H1 (cell line): ENCODE data around the gene CDC5L. TPM values are rescaled to one million over a fixed set of nuclear protein-coding genes. Genes with fewer than 3 reads are reported as not detected.

Experiments
- CTCF ChIA-PET: fragments of 300-600 bp; sonication (Branson Sonifier 250); formaldehyde crosslinking; loops from one replicate; lab custom pipeline; 2021; ENCODE audit not compliant: partially characterized antibody; lab: Charles Lee
- POLR2A ChIA-PET: fragments of 300-600 bp; sonication (Branson Sonifier 250); formaldehyde crosslinking; loops from one replicate; lab custom pipeline; 2021; ENCODE audit warnings: inconsistent platforms; ENCODE audit not compliant: partially characterized antibody; lab: Charles Lee
- DNase-seq, 2 experiments: peaks; one replicate each; pipeline versions ENCODE4 v3.0.0 to v3.0.0-alpha.2; 2010 to 2022; ENCODE audit warnings: low spot score in 2 of 2, low read depth in 1 of 2, mixed read lengths in 1 of 2
- FAIRE-seq: peaks from 2 replicates; lab custom pipeline; 2011; peaks lifted over from hg19 to GRCh38; lab: Jason Lieb, UNC
- H2AFZ ChIP-seq: 2 replicates; pipeline ENCODE4 v1.8.1; 2012; ENCODE audit warnings: low read length, inconsistent platforms
- H2AK5ac ChIP-seq: 2 replicates; pipeline ENCODE4 v1.6.1; 2013; ENCODE audit warnings: low read depth, low read length
- H2BK120ac ChIP-seq: replicated peaks from 2 replicates; pipeline ENCODE3; 2013; ENCODE audit warnings: low read depth, low read length, inconsistent platforms
- H2BK12ac ChIP-seq: 2 replicates; pipeline ENCODE4 v1.6.1; 2013; ENCODE audit warnings: low read depth, low read length
- H2BK15ac ChIP-seq: 2 replicates; pipeline ENCODE4 v1.6.1; 2013; ENCODE audit warnings: low read length
- H2BK20ac ChIP-seq: 2 replicates; pipeline ENCODE4 v1.6.1; 2013; ENCODE audit warnings: low read length
- H2BK5ac ChIP-seq: 2 replicates; pipeline ENCODE4 v1.6.1; 2013; ENCODE audit warnings: low read depth, low read length
- H3K14ac ChIP-seq: 2 replicates; pipeline ENCODE4 v1.6.1; 2013; ENCODE audit warnings: inconsistent platforms; ENCODE audit not compliant: insufficient read length
- H3K18ac ChIP-seq: 2 replicates; pipeline ENCODE4 v1.6.1; 2013; ENCODE audit warnings: low read length; ENCODE audit errors: extremely low read depth
- H3K23ac ChIP-seq: 2 replicates; pipeline ENCODE4 v1.6.1; 2013; ENCODE audit warnings: inconsistent platforms; ENCODE audit not compliant: insufficient read length
- H3K23me2 ChIP-seq: 2 replicates; pipeline ENCODE4 v1.6.1; 2013; ENCODE audit warnings: low read depth, low read length
- H3K27ac ChIP-seq: 2 replicates; pipeline ENCODE4 v1.6.1; 2011; ENCODE audit warnings: low read depth, low read length, inconsistent platforms
- H3K27me3 ChIP-seq, 4 experiments: replicated peaks in 1 of 4; 1 replicate in 1 of 4; 2 replicates in 3 of 4; pipeline versions ENCODE4 v1.6.1 to v1.8.1; 2011 to 2013; ENCODE audit warnings: low read length in 3 of 4, mild to moderate bottlenecking in 3 of 4, inconsistent platforms in 2 of 4, mixed read lengths in 2 of 4, moderate library complexity in 1 of 4; ENCODE audit not compliant: control insufficient read depth in 3 of 4, insufficient read depth in 3 of 4; ENCODE audit errors: extremely low read depth in 1 of 4
- H3K36me3 ChIP-seq, 4 experiments: 2 replicates each; pipeline versions ENCODE4 v1.6.1 to v1.8.1; 2011 to 2013; ENCODE audit warnings: mild to moderate bottlenecking in 4 of 4, low read length in 3 of 4, moderate library complexity in 2 of 4, control low read depth in 1 of 4, inconsistent platforms in 1 of 4; ENCODE audit not compliant: insufficient read depth in 4 of 4, control insufficient read depth in 2 of 4
- H3K4ac ChIP-seq: replicated peaks from 2 replicates; pipeline ENCODE3; 2013; ENCODE audit warnings: low read length, low read depth, mixed read lengths, inconsistent platforms; ENCODE audit not compliant: insufficient read length
- H3K4me1 ChIP-seq, 4 experiments: replicated peaks in 1 of 4; 1 replicate in 1 of 4; 2 replicates in 3 of 4; pipeline versions ENCODE4 v1.6.1 to v1.8.1; 2011 to 2013; ENCODE audit warnings: low read length in 3 of 4, inconsistent platforms in 2 of 4, mixed read lengths in 1 of 4; ENCODE audit not compliant: insufficient read depth in 4 of 4, control insufficient read depth in 3 of 4
- H3K4me2 ChIP-seq, 2 experiments: 2 replicates each; pipeline versions ENCODE4 v1.6.1 to v1.8.1; 2011 to 2013; ENCODE audit warnings: low read depth in 2 of 2, low read length in 2 of 2, control low read depth in 1 of 2, inconsistent platforms in 1 of 2, mild to moderate bottlenecking in 1 of 2; ENCODE audit not compliant: insufficient read depth in 1 of 2
- H3K4me3 ChIP-seq, 4 experiments: fragments of 200-600, 300-600 bp in 1 of 4; sonication (generic), shearing (Covaris generic), sonication (Bioruptor Twin) in 1 of 4; 2 replicates each; pipeline versions ENCODE4 v1.5.1 to v1.8.1; 2011 to 2016; ENCODE audit warnings: low read length in 4 of 4, low read depth in 3 of 4, control low read depth in 2 of 4, inconsistent platforms in 2 of 4, mild to moderate bottlenecking in 2 of 4, mixed read lengths in 1 of 4, moderate library complexity in 1 of 4; ENCODE audit not compliant: insufficient read depth in 2 of 4; ENCODE audit errors: extremely low read depth in 1 of 4
- H3K56ac ChIP-seq: replicated peaks from 2 replicates; pipeline ENCODE3; 2013; ENCODE audit warnings: low read depth, mild to moderate bottlenecking, mixed read lengths, low read length, inconsistent platforms; ENCODE audit not compliant: insufficient read length
- H3K79me1 ChIP-seq: 2 replicates; pipeline ENCODE4 v1.6.1; 2013; ENCODE audit warnings: low read depth, low read length, control low read depth
- H3K79me2 ChIP-seq, 2 experiments: 2 replicates each; pipeline versions ENCODE4 v1.6.1 to v1.8.1; 2012 to 2013; ENCODE audit warnings: low read length in 2 of 2, mild to moderate bottlenecking in 2 of 2, inconsistent platforms in 1 of 2; ENCODE audit not compliant: insufficient read depth in 2 of 2, control insufficient read depth in 1 of 2
- H3K9ac ChIP-seq, 4 experiments: replicated peaks in 1 of 4; 1 replicate in 1 of 4; 2 replicates in 3 of 4; pipeline versions ENCODE4 v1.6.1 to v1.8.1; 2011 to 2013; ENCODE audit warnings: low read depth in 3 of 4, low read length in 3 of 4, control low read depth in 2 of 4, mild to moderate bottlenecking in 2 of 4, moderate library complexity in 2 of 4, inconsistent platforms in 1 of 4; ENCODE audit errors: extremely low read depth in 1 of 4
- H3K9me3 ChIP-seq, 2 experiments: 2 replicates each; pipeline versions ENCODE4 v1.6.1 to v1.8.1; 2012 to 2013; ENCODE audit warnings: mild to moderate bottlenecking in 2 of 2, moderate library complexity in 2 of 2, control low read depth in 1 of 2, inconsistent platforms in 1 of 2, low read depth in 1 of 2, low read length in 1 of 2, mixed read lengths in 1 of 2; ENCODE audit not compliant: insufficient read depth in 2 of 2
- H4K20me1 ChIP-seq, 2 experiments: replicated peaks in 1 of 2; 2 replicates each; pipeline versions ENCODE3 to v1.8.1; 2011 to 2013; ENCODE audit warnings: inconsistent platforms in 2 of 2, low read length in 2 of 2, mild to moderate bottlenecking in 1 of 2; ENCODE audit not compliant: insufficient read depth in 2 of 2, control insufficient read depth in 1 of 2
- H4K5ac ChIP-seq: 2 replicates; pipeline ENCODE4 v1.6.1; 2013; ENCODE audit warnings: low read length, low read depth, mixed read lengths, inconsistent platforms; ENCODE audit not compliant: insufficient read length
- H4K8ac ChIP-seq: 2 replicates; pipeline ENCODE4 v1.8.0; 2013; ENCODE audit warnings: mild to moderate bottlenecking, moderate library complexity, low read length, inconsistent platforms; ENCODE audit not compliant: insufficient read depth; ENCODE audit errors: extremely low read depth
- H4K91ac ChIP-seq: replicated peaks from 2 replicates; pipeline ENCODE3; 2013; ENCODE audit warnings: low read length, mixed read lengths, inconsistent platforms; ENCODE audit not compliant: insufficient read length
- CBX8 ChIP-seq: fragments of 300-800, 300-1000 bp; sonication (generic); IDR thresholded peaks from 2 replicates; pipeline ENCODE4 v1.7.1; 2016; ENCODE audit warnings: low read depth, low read length, borderline replicate concordance
- GABPA ChIP-seq: IDR thresholded peaks from 2 replicates; pipeline ENCODE4 v1.6.1; 2011; ENCODE audit warnings: mild to moderate bottlenecking, low read length, moderate library complexity, borderline replicate concordance; ENCODE audit not compliant: insufficient read depth
- JUN ChIP-seq: IDR thresholded peaks from 2 replicates; pipeline ENCODE4 v1.6.1; 2011; ENCODE audit warnings: low read depth, mild to moderate bottlenecking, improper control_type of control experiment, low read length
- MAFK ChIP-seq: IDR thresholded peaks from 2 replicates; pipeline ENCODE4 v1.6.1; 2012; ENCODE audit warnings: low read depth, mild to moderate bottlenecking, improper control_type of control experiment, low read length
- PHF8 ChIP-seq: fragments of 200-600 bp; sonication (generic); conservative IDR thresholded peaks from 2 replicates; pipeline ENCODE4 v1.7.1; 2012; ENCODE audit warnings: low read depth, mild to moderate bottlenecking, inconsistent platforms, low read length, moderate library complexity
- POLR2AphosphoS5 ChIP-seq: IDR thresholded peaks from 2 replicates; pipeline ENCODE4 v1.6.1; 2011; ENCODE audit warnings: low read depth, low read length
- POU5F1 ChIP-seq: IDR thresholded peaks from 2 replicates; pipeline ENCODE4 v1.6.1; 2011; ENCODE audit warnings: low read depth, mild to moderate bottlenecking, low read length, moderate library complexity
- RAD21 ChIP-seq, 2 experiments: IDR thresholded peaks in 1 of 2; conservative IDR thresholded peaks in 1 of 2; 2 replicates each; pipeline ENCODE4 v1.6.1; 2011; ENCODE audit warnings: low read depth in 2 of 2, low read length in 2 of 2, improper control_type of control experiment in 1 of 2, inconsistent platforms in 1 of 2, mild to moderate bottlenecking in 1 of 2, moderate library complexity in 1 of 2
- SP2 ChIP-seq: IDR thresholded peaks from 2 replicates; pipeline ENCODE4 v1.6.1; 2012; ENCODE audit warnings: mild to moderate bottlenecking, low read length, inconsistent platforms
- SUZ12 ChIP-seq: fragments of 200-600 bp; sonication (generic); IDR thresholded peaks from 2 replicates; pipeline ENCODE4 v1.6.1; 2012; ENCODE audit warnings: mild to moderate bottlenecking, inconsistent platforms, low read length, moderate library complexity, mixed read lengths
- YY1 ChIP-seq: IDR thresholded peaks from 2 replicates; pipeline ENCODE4 v1.6.1; 2011; ENCODE audit warnings: low read depth, mild to moderate bottlenecking, low read length
- WGBS, 2 experiments: shearing (Covaris generic) in 1 of 2; methylation state at CpG; one replicate each; pipeline versions ENCODE4 v1.1.6 to v1.1.7; 2013 to 2015; ENCODE audit warnings: low lambda C conversion rate in 2 of 2, mixed read lengths in 2 of 2, inconsistent platforms in 1 of 2, low coverage in 1 of 2, missing lambda C conversion rate in 1 of 2; ENCODE audit not compliant: insufficient replicate concordance in 2 of 2, insufficient coverage in 1 of 2, insufficient read length in 1 of 2; ENCODE audit errors: extremely low coverage in 1 of 2, missing lambda C conversion rate in 1 of 2; 5-methylcytosine and 5-hydroxymethylcytosine counted together
- polyA plus RNA-seq, 7 experiments: library from polyadenylated mRNA; depleted of rRNA in 3 of 7; stranded (reverse) in 5 of 7; unstranded in 2 of 7; fragments of >200 nt in 5 of 7; fragments of 200-250 nt in 2 of 7; gene quantifications; 1 replicate in 5 of 7; 2 replicates in 1 of 7; 4 replicates in 1 of 7; pipeline versions ENCODE4 v1.2.1 to v1.2.3, GENCODE V29; 2011 to 2013; ENCODE audit warnings: missing spikeins in 2 of 7, mixed read lengths in 2 of 7
- total RNA-seq: library from RNA; stranded (reverse); fragmentation: NEBNext Ultra II Directional; extraction: Animal tissue kit (Norgen Biotek cat#: 25700); gene quantifications from 2 replicates; pipeline ENCODE4 v1.2.1, GENCODE V29; 2021

CDC5L gene
- total and polyA plus RNA-seq, 2 of the 8 experiments (the other 6 are each of a cell fraction or from before 2014, with no cell fraction given) = 8.4 to 32.8 TPM

- no peak overlapping the region for H2BK15ac ChIP-seq
- H3K27me3 ChIP-seq = no peaks in the 10 kb centered on the region; a peak in 1 of 7 replicates
- no peaks in the 10 kb centered on the region for H4K20me1 ChIP-seq
- no peak overlapping the region for H3K14ac ChIP-seq
- FAIRE-seq (no peak), DNase-seq (no peak)
- no peaks in the 10 kb centered on the region for H3K79me2 ChIP-seq
- H3K4me2 ChIP-seq = no peak overlapping the region
- no peak overlapping the region for H4K8ac ChIP-seq
- no peak overlapping the region for H4K91ac ChIP-seq
- H2BK120ac ChIP-seq = no peak overlapping the region
- H3K18ac ChIP-seq = no peak overlapping the region
- no peak overlapping the region for H4K5ac ChIP-seq
- H2BK5ac ChIP-seq = no peak overlapping the region
- no peak overlapping the region for H2AK5ac ChIP-seq
- H3K36me3 ChIP-seq = no peaks in the 10 kb centered on the region
- no peak overlapping the region for H3K9ac ChIP-seq
- WGBS, 2 experiments = 88% methylated on average over 6 of the region's 6 CpGs; no CpG with 5 or more reads in 1 of the 2 experiments
- H2AFZ ChIP-seq = no peak overlapping the region
- no peaks in the 10 kb centered on the region for H3K79me1 ChIP-seq
- no peaks in the 10 kb centered on the region for H3K9me3 ChIP-seq
- H2BK12ac ChIP-seq = no peak overlapping the region
- no peaks in the 10 kb centered on the region for H3K23me2 ChIP-seq
- no peak overlapping the region for H3K4me3 ChIP-seq
- no peak overlapping the region for H3K23ac ChIP-seq
- no peak overlapping the region; the same call in 1 of the 2 replicates for H3K27ac ChIP-seq
- TF ChIP-seq GABPA (no peak), POU5F1 (no peak), SP2 (no peak), SUZ12 (0 out of 2 replicates have a peak, but pooled peaks have one; percentile 26), RAD21 (IDR thresholded peaks at IDR 0.05 in 1 of 2, conservative IDR thresholded peaks at IDR 0.05 in 1 of 2; ENCODE audit: low read depth in 2 of 2, low read length in 2 of 2) (peak; percentile 31 to 32; a peak in 2 of 4 replicates), PHF8 (no peak), JUN (no peak), YY1 (no peak), MAFK (no peak), CBX8 (no peak), POLR2AphosphoS5 (no peak)
- CTCF ChIA-PET = no interaction called here
- H3K4me1 ChIP-seq = peaks cover 2 to 5% (median 4%) of the 10 kb centered on the region in 4 experiments; a peak in 6 of 7 replicates
- H3K4ac ChIP-seq = no peak overlapping the region
- H2BK20ac ChIP-seq = no peak overlapping the region
- no peak overlapping the region for H3K56ac ChIP-seq
- POLR2A ChIA-PET = no interaction called here
Observed at GRCh38 chr6:44481056-44481455, 93.5 kb downstream of the CDC5L start.
